Fibroblast of skin of left biceps (primary cell): Measurements from ENCODE around the gene DNAJC11.
"Not testable (repeated sequence)": the region's sequence is repeated elsewhere in the genome, so short reads cannot be mapped to it uniquely, and the experiment has no call there.

Experiments
- DNase-seq, 2 experiments: peaks; one replicate each; pipeline ENCODE4 v3.0.0-alpha.2; 2013; ENCODE audit warnings: low read depth in 2 of 2

The DNAJC11 gene

DNA sequence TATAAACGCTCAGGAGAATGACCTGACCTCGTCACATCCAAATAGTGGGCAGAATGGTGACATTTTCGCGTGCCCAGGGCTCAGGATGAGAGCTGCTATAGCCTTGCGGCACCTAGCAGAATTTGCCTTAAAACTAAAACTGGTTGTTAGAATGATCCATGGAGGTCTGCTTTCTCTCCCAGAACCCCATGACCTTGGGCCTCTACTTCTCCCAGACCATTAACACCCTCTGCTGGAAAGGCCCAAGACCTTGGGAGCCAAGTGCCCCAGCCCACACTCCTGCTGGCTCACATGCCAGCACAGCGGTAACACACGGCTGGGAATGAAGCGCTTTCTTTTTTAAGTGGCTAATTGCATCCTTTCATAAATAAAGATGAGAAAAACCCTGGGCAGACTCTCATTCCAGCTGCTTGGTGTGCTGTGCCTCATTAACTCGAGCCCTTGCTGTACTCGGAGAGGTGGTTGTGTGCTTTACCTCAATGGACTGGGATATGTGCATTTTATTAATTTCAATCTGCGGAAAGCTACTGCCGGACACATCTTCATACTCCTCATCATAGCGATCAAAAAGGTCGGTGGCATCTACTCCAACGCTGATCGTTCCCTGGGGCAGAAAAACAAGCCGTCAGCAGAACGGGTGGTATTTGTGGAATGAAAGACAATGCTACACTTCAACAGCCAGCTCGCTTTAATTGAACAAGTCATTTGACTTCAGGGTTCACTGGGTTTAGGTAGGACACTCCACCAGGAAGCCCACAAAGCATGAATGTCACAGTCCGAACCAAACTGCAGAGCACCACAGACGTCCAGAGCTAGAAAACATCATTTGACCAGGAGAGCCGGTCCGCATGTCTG, 48.0 kb downstream of the DNAJC11 start:
- no peak for DNase-seq

DNA sequence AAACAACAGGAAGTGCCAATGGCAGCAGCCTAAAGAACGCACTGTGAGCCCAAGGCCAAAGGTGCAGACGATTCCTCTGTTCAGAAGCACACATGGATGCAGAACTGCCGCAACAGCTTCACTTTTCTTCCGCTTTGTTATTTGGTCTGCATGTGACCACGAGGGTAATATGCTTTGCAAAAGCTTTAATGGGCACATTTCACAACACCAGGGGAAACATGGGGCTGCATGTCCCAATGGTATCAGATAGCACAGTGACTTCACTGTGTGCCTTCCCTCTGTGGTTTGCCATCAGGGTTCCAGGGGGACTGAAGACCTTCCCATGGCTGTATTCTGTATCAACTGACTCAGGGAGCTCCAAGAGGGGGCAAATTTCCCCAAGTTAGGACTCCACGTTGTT, 48.6 kb downstream of the DNAJC11 start:
- no peak for DNase-seq

DNA sequence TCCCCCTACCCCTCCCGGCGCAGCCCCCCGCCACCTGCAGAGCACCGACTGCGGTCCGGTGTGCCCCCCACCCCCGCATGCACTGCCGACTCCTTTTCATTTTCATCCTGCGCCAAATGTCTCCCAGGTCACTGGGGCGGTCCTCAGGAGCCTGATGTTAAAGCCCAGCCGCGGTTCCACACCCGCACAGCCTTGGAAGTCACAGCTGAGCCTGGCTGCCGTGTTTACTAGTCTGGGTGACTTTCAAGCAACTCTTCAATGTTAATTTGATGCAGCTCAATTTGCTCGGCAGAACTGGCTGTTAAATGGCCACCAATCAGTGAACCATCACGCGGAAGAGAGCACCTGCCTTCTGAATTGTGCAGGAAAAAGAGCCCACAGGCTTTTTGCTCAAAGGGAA, 49.7 kb downstream of the DNAJC11 start:
- DNase-seq: no peak

DNA sequence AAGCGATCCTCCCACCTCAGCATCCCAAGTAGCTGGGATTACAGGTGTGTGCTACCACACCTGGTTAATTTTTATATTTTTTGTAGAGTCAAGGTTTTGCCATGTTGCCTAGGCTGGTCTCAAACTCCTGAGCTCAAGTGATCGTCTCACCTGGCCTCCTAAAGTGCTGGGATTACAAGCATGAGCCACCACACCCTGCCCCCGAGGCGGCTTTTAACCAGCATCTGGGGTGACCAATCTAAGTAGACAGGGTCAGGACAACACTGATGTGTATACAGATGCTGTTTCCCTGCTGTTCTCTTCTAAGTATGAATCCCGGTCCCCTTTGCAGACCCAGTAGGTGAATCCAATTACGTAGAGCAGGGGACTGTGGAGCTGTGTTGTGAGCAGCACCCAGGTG, 53.1 kb downstream of the DNAJC11 start:
- DNase-seq: no peak

DNA sequence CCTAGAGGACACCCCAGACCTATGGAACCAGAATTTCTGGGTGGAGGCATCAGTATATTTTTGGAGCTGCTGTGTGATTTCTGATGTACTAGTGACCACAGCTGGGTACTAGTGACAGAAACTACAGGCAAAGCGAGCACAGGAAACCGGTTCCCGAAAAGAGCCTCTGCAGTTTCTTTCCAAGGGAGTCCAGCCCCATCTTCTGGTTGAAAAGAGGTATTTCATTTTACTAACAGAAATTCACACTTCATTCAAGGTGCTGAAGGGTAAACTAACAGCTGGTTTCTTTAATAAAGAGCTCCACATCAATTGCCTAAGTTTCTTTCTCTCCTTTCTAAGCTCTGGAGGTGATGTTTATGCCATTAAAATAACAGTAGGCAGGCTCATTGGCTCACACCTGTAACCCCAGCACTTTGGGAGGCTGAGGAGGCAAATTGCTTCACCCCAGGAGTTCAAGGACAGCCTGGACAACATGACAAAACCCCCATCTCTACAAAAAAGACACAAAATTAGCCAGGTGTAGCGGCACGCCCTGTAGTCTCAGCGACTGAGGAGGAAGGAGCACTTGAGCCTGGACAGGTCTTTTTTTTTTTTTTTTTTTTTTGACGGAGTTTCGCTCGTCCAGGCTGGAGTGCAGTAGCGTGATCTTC, 55.0 kb downstream of the DNAJC11 start:
- peak in 1 of 2 experiments; percentile 14 for DNase-seq

DNA sequence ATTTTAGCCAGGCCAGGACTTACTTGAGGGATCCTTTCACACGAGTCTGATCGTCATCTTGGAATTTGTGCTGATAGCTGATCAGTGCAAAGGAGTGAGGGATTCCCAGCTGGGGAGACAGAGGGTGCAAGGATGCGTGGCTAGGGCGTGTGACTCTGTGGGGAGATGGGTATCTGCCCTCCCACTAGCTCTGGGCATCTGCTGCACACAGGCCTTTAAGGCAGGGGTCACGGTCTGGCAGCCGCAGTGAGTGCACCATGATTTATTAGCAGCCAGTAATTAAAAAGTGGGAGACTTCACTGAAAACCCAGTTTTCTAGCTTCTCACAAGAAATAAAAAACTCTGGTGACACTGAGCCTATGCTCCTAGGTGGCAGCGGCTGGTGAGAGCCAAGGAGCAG, 56.6 kb downstream of the DNAJC11 start:
- DNase-seq: no peak

DNA sequence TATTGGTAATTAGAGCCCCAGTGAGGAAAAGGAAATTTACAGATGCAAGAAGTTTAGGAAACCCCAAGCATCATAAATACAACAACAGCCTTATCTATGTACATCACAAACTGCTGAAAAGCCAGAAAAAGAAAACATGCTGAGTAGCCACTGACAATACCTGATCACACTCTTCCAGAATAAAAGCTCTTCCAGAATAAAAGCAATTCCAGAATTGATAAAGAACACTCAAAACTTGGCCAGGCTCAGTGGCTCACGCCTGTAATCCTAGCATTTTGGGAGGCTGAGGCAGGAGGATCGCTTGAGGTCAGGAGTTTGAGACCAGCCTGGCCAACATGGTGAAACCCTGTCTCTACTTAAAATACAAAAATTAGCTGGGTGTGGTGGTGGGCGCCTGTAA, 60.7 kb downstream of the DNAJC11 start:
- DNase-seq: not testable (repeated sequence)

DNA sequence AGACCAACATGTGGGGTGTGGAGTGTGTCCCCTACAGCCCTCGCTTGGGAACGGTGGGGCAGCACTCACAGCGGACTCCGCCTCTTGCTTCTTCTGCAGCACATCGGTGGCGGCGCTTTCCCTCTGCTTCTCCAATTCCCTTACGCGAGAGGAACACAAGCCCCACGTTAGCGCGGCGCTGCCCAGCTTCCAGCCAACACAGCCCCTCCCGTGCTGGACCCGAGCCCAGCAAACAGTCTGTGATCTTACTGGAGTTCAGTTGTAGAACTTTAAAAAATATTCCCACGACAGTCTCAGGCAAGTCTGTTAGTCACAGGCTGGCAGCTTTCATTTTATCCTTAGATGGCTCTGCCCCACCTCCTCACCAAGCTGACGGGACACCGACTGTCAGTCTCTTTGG, 63.4 kb downstream of the DNAJC11 start:
- DNase-seq: no peak

DNA sequence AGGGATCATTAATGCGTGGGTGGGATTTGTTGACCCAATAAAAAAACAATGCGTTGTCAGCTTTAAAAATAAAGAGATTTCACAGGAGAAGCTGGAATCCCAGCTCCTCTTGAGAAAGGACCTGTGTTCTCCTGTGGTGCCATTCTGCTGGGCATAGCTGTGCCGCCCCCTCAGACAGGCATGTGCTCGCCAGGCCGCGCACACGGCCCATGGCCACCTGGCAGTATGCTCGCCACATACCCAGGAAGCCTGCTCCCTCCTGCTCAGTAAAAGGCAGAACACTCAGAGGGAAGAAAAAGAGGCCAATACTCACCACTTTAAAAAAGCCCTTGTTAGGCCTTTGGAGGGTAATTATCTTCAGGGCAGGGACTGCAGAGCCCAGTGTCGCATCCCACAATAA, 63.8 kb downstream of the DNAJC11 start:
- no peak for DNase-seq

DNA sequence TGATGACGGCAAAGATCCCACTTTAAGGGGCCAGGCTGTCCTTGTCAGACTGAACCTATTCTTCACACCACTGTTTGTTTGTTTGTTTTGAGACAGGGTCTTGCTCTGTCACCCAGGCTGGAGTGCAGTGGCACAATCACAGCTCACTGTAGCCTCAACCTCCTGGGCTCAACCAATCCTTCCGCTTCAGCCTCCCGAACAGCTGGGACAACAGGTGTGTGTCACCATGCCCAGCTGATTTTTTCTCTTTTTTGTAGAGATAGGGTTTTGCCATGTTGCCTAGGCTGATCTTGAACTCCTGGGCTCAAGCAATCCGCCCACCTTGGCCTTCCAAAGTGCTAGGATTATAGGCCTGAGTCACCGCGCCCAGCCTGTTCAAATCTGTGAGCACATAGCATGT, 64.8 kb downstream of the DNAJC11 start:
- not testable (repeated sequence) for DNase-seq

DNA sequence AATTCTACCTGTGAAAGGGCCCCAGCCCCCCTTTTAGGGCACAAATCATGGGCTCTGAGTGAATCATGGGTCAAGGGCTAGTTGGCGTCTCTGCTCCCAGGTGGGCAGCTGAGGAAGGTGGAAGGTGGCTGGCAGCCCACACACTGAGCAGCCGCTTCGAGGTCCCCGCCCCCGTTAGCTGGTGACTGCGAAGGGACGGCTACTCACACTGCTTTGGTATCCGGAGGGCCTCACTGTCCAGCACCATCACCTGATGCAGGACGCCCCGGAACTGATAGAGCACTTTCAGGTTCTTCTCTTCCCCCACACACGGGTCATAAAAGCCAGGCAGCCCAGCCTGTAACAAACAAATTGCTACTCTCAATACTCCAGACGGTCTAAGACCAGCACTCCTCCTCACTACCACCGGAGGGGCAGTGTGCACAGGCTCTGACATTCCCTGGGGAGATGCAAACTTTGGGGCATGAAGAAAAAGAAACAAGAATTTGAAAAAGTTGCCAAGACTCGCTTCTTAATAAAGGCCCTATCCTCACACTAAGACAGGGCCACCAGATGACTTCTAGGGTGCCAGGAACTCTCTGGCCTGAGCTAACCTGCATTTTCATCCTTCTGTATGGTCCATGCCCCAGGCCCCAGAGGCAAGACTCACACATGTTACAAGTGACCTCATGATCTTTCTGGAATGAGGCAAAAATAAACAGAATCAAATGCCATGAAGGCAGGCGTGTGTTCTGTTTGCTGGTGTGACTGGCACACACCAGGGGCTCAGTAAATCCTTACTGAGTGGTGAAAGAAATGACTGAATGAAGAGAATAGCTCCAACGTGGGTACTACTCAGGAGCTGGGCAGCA, 65.5 kb downstream of the DNAJC11 start:
- DNase-seq: no peak

DNA sequence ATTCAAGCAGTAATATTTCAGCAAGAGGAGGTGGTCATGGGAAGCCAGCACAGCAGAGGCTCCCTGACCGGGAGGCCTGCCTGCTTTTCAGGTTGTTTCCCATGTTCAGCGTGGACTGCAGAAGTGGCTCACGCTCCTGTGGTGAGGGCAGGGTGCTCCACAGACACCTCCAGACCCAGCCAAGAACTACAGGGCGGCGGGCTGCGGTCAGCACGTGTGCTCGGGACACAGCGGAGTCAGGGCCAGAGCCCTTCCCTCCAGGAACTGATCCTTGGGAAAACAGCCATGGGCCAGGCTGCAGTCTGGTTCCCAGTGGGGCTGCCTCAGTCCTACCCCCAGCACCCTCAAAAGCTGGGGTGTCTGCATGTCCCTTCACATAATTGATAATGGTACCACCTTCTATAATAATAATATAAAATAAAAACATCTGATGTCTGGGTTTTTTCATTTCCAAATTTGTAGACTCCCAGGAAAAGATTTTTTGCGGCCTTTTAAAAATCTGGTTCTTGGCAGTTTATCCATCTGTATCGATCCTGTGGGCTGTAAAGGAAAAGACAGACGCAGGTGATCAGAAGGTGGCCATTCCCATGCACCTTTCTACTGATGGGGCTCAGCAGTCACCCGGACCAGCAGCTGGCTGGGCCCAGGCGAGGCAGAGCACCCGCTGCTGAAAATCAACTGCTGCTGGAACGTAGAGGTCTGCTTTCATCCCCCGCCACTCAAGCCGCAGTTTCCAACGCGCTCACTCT, 66.3 kb downstream of the DNAJC11 start:
- DNase-seq: no peak

DNA sequence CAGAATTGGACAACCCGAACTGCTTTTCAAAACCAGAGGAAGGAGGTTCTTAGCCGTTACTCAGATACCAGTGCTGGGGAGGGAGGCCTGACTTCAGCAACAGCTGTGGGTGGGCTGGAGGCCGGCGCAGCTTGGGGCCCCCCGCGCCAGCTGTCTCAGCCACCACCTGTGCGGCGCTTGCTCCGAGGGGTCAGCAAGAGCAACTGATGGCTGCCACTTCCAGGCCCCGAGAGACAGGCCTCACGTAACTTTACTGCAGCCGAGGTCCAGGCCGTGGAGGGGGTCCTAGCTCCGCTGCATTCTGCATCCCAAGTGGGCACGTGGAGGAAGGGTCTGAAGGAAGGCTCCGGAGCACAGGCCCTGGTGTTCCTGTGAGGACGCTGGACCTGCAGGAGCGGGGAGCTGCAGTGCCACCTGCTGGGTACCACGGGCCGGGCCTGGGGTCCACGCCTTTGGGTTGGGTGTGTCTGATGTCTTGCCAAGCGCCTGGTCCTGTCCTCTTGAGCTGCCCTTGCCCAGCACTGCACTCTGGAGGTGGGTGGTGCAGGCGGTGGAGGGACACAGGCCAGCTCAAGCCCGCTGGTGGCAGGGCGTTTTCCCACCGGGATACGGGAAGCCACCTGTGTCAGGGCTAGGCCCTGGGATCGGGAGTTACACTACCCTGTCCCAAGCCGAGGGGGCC, 67.1 kb downstream of the DNAJC11 start:
- no peak for DNase-seq

DNA sequence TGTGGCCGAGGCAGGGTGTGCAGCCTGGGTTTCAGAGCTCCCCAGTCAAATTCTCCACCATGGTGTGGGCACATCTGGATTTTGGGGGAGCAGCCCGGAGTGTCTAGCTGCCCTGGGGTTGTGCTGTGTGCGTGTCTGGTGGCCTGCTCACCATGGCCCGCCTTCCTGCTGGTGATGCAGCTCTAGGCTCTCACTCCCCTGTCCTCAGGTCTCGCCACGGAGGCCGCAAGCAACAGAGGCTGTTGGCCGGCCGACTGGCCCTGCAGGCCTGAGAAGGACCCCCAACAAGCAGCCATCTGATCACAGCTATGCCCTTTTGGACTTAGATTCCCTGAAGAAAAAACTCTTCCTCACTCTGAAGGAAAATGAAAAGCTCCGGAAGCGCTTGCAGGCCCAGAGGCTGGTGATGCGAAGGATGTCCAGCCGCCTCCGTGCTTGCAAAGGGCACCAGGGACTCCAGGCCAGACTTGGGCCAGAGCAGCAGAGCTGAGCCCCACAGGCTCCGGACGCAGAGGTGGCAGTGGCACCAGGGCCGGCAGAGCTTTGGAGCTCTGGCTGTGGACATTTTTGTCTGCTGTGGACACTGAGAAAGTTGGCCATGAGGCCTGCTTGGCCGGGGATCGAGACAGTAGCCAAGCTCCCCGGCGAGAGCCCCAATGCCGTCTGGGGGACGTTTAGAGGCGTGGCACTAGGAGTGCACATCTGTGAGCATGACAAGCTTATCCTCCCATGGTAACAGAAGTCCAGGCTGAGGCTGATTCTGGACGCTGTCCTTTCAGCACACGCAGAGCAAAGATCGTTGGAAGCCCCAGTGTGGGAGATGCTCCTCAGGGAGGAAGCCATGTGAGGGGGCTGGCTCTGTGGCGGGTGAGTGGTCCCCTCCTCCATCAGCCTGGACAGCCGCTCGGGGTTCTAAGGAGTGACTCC, 68.8 kb downstream of the DNAJC11 start:
- DNase-seq: no peak

DNA sequence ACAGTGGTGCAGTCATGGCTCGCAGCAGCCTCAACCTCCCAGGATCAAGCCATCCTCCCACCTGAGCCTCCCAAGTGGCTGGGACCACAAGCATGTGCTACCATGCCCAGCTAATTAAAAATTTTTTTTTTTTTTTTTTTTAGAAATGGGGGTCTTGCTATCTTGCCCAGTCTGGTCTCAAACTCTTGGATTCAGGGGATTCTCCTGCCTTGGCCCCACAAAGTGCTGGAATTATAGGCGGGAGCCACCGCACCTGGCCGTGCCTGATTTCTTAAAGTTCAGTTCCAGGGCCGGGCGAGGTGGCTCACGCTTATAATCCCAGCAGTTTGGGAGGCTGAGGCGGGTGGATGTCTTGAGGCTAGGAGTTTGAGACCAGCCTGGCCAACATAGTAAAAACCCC, 70.6 kb downstream of the DNAJC11 start:
- DNase-seq: no peak

DNA sequence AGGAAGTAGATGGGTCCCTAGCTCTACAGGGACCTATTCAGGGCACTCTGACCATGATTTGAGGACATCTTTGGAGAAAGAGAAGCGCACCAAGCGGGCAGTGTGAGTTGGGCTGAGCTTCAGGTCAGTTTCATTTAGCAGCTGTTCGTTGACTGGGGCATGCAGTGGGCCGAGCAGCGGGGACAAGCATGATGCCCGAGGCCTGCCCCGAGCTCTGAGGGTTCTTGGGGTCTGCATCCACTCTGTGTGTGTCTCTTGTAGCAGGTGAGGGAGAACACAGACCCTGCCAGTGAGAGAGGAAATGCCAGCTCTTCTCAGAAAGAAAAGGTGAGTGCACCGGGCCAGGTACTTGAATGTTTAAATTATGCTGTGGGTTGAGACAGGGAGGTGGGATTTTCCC, 71.6 kb downstream of the DNAJC11 start:
- no peak for DNase-seq

DNA sequence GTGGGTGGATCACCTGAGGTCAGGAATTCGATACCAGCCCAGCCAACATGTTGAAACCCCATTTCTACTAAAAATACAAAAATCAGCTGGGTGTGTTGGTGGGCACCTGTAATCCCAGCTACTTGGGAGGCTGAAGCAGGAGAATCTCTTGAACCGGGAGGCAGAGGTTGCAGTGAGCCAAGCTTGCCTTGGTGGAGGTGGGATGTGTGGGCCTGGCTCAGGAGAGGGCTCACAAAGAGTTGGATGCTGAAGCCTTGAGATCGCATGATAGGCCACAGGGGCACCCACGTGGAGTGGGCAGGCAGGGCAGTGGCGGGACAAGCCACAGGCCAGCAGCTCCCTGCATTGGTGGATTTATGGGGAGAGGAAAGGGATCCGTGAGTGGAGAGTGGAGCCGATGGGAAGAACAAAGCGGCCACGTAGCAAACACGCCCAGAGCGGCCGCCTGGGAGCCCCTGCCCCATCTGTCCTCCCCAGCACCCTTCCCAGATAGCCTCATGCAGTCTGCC, 72.6 kb downstream of the DNAJC11 start:
- DNase-seq: no peak

DNA sequence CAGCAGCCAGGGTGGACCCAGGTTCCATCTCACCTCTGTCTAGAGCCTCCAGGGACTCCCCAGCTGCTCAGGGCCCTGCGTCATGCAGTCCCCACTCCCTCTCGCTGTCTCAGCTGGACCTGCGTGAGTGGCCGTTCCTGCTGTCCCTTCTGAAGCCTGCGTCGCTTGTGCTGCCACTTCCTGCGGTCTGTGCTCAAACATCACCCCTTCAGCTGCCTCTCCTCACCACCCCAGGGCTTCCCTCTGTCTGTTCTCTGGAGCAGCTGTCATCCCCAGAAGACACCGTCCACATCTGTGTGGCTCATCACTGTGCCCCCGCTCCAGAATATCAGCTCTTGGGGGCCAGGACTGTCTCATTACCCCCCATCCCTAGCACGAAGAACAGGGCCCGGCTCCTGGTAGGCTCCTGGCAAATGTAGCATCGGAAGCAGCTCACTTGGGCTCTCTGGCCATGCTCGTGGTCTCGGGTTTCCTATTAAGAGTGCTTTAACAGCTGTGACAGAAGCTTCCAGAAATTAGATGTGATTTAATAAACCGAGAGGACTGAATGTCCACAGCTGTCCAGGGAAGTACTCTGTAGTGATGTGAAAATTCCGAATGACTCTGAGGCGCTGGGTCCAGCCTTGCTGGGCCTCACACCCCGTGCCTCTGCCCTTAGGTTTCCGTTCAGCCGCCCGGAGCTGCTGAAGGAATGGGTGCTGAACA, 73.6 kb downstream of the DNAJC11 start:
- DNase-seq: no peak

DNA sequence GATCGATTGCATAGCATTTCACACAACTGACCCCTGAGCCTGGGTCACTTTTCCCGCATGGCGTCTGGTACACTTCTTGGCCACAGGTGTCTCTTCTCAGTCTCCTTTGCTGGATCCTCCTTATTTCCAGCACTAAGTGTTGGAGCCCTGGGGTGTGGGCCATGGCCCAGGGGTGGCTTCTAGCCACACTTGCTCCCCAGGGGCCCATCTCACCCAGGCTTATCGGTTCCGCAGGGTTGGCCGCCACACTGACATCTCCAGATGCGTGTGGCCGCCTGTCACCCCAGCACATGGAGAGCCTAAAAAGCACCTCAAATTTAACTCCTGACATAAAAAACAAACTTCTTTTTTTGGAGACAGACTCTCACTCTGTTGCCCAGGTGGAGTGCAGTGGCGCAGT, 74.6 kb downstream of the DNAJC11 start:
- no peak for DNase-seq
